BLaER1 treated with 17β-estradiol and CSF1 and Interleukin-3, amounts not matched to agents 10 nM and 100 nM (cell line): Measurements from ENCODE around the gene TLR7.

ENCODE experiments used
- H3K27ac ChIP-seq, 11 experiments: shearing (Covaris generic); formaldehyde crosslinking; 2 replicates each; pipeline ENCODE4 v1.8.1; 2022
- H3K27me3 ChIP-seq, 11 experiments: shearing (Covaris generic); formaldehyde crosslinking; 2 replicates each; pipeline ENCODE4 v1.8.1; 2022
- H3K36me3 ChIP-seq, 11 experiments: shearing (Covaris generic); formaldehyde crosslinking; 2 replicates each; pipeline ENCODE4 v1.8.1; 2022
- H3K4me1 ChIP-seq, 10 experiments: shearing (Covaris generic); formaldehyde crosslinking; 2 replicates each; pipeline ENCODE4 v1.8.1; 2022
- H3K4me2 ChIP-seq, 11 experiments: shearing (Covaris generic); formaldehyde crosslinking; 2 replicates each; pipeline ENCODE4 v1.8.1; 2022
- H3K4me3 ChIP-seq, 10 experiments: shearing (Covaris generic); formaldehyde crosslinking; 2 replicates each; pipeline ENCODE4 v1.8.1; 2022
- H3K9ac ChIP-seq, 11 experiments: shearing (Covaris generic); formaldehyde crosslinking; 2 replicates each; pipeline ENCODE4 v1.8.1; 2022
- H3K9me3 ChIP-seq, 11 experiments: shearing (Covaris generic); formaldehyde crosslinking; replicated peaks in 1 of 11; 2 replicates each; pipeline ENCODE4 v1.8.1; 2022
- H4K20me1 ChIP-seq, 11 experiments: shearing (Covaris generic); formaldehyde crosslinking; 2 replicates each; pipeline ENCODE4 v1.8.1; 2022
- Cebpa-rat ChIP-seq, 11 experiments: shearing (Covaris generic); IDR thresholded peaks; 2 replicates each; pipeline ENCODE4 v1.8.1; 2022

The TLR7 gene

DNA sequence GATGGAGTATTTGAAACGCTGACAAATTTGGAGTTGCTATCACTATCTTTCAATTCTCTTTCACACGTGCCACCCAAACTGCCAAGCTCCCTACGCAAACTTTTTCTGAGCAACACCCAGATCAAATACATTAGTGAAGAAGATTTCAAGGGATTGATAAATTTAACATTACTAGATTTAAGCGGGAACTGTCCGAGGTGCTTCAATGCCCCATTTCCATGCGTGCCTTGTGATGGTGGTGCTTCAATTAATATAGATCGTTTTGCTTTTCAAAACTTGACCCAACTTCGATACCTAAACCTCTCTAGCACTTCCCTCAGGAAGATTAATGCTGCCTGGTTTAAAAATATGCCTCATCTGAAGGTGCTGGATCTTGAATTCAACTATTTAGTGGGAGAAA is 52.7 kb downstream of the TLR7 start:
- Histone ChIP-seq H3K4me2 (no peak overlapping the region), H3K4me3 (no peak overlapping the region), H4K20me1 (peaks cover 0 to 84% (median 0%) of the 10 kb centered on the region in 11 experiments; a peak in 3 of 22 replicates), H3K27ac (no peak overlapping the region), H3K9me3 (peaks cover 0 to 70% (median 0%) of the 10 kb centered on the region in 11 experiments; a peak in 5 of 22 replicates), H3K27me3 (peaks cover 89 to 99% (median 98%) of the 10 kb centered on the region in 11 experiments), H3K36me3 (peaks cover 0 to 61% (median 0%) of the 10 kb centered on the region in 11 experiments; a peak in 4 of 22 replicates), H3K9ac (no peak overlapping the region), H3K4me1 (peaks cover 0 to 4% (median 0%) of the 10 kb centered on the region in 10 experiments; a peak in 1 of 20 replicates)
- no peak for TF ChIP-seq Cebpa-rat (IDR thresholded peaks at IDR 0.05)

DNA sequence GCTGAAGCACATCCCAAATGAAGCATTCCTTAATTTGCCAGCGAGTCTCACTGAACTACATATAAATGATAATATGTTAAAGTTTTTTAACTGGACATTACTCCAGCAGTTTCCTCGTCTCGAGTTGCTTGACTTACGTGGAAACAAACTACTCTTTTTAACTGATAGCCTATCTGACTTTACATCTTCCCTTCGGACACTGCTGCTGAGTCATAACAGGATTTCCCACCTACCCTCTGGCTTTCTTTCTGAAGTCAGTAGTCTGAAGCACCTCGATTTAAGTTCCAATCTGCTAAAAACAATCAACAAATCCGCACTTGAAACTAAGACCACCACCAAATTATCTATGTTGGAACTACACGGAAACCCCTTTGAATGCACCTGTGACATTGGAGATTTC is 54.1 kb downstream of the TLR7 start:
- Histone ChIP-seq H3K36me3 (peaks cover 0 to 50% (median 0%) of the 10 kb centered on the region in 11 experiments; a peak in 4 of 22 replicates), H3K27me3 (peaks cover 81 to 98% (median 93%) of the 10 kb centered on the region in 11 experiments), H3K4me1 (peaks cover 0 to 4% (median 0%) of the 10 kb centered on the region in 10 experiments; a peak in 1 of 20 replicates), H4K20me1 (peaks cover 0 to 70% (median 0%) of the 10 kb centered on the region in 11 experiments; a peak in 3 of 22 replicates), H3K4me3 (no peak overlapping the region), H3K9ac (no peak overlapping the region), H3K9me3 (peaks cover 0 to 74% (median 3%) of the 10 kb centered on the region in 11 experiments; a peak in 8 of 22 replicates), H3K27ac (no peak overlapping the region), H3K4me2 (no peak overlapping the region)
- no peak for TF ChIP-seq Cebpa-rat (IDR thresholded peaks at IDR 0.05)

DNA sequence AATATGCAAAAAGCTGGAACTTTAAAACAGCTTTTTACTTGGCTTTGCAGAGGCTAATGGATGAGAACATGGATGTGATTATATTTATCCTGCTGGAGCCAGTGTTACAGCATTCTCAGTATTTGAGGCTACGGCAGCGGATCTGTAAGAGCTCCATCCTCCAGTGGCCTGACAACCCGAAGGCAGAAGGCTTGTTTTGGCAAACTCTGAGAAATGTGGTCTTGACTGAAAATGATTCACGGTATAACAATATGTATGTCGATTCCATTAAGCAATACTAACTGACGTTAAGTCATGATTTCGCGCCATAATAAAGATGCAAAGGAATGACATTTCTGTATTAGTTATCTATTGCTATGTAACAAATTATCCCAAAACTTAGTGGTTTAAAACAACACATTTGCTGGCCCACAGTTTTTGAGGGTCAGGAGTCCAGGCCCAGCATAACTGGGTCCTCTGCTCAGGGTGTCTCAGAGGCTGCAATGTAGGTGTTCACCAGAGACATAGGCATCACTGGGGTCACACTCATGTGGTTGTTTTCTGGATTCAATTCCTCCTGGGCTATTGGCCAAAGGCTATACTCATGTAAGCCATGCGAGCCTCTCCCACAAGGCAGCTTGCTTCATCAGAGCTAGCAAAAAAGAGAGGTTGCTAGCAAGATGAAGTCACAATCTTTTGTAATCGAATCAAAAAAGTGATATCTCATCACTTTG is 55.2 kb downstream of the TLR7 start:
- peaks cover 0 to 60% (median 0%) of the 10 kb centered on the region in 11 experiments; a peak in 3 of 22 replicates for H4K20me1 ChIP-seq
- no peak overlapping the region for H3K4me2 ChIP-seq
- H3K36me3 ChIP-seq, result peaks cover 0 to 50% (median 0%) of the 10 kb centered on the region in 11 experiments; a peak in 4 of 22 replicates
- no peak overlapping the region for H3K9ac ChIP-seq
- H3K4me1 ChIP-seq, result peaks cover 0 to 4% (median 0%) of the 10 kb centered on the region in 10 experiments; a peak in 1 of 20 replicates
- H3K9me3 ChIP-seq, result peaks cover 0 to 69% (median 5%) of the 10 kb centered on the region in 11 experiments; a peak in 8 of 22 replicates
- peaks cover 70 to 88% (median 82%) of the 10 kb centered on the region in 11 experiments for H3K27me3 ChIP-seq
- H3K27ac ChIP-seq, result no peak overlapping the region
- no peak overlapping the region for H3K4me3 ChIP-seq
- no peak for TF ChIP-seq Cebpa-rat (IDR thresholded peaks at IDR 0.05)

DNA sequence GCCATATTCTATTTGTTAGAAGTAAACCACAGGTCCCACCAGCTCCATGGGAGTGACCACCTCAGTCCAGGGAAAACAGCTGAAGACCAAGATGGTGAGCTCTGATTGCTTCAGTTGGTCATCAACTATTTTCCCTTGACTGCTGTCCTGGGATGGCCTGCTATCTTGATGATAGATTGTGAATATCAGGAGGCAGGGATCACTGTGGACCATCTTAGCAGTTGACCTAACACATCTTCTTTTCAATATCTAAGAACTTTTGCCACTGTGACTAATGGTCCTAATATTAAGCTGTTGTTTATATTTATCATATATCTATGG is 55.7 kb downstream of the TLR7 start:
- H3K9me3 ChIP-seq, result peaks cover 0 to 69% (median 5%) of the 10 kb centered on the region in 11 experiments; a peak in 8 of 22 replicates
- H3K4me3 ChIP-seq, result no peak overlapping the region
- H4K20me1 ChIP-seq, result peaks cover 0 to 55% (median 0%) of the 10 kb centered on the region in 11 experiments; a peak in 3 of 22 replicates
- peaks cover 0 to 50% (median 0%) of the 10 kb centered on the region in 11 experiments; a peak in 4 of 22 replicates for H3K36me3 ChIP-seq
- no peak overlapping the region for H3K9ac ChIP-seq
- H3K4me2 ChIP-seq, result no peak overlapping the region
- H3K27me3 ChIP-seq, result peaks cover 67 to 83% (median 77%) of the 10 kb centered on the region in 11 experiments
- H3K27ac ChIP-seq, result no peak overlapping the region
- TF ChIP-seq Cebpa-rat (IDR thresholded peaks at IDR 0.05), result no peak
- peaks cover 0 to 4% (median 0%) of the 10 kb centered on the region in 10 experiments; a peak in 1 of 20 replicates for H3K4me1 ChIP-seq

DNA sequence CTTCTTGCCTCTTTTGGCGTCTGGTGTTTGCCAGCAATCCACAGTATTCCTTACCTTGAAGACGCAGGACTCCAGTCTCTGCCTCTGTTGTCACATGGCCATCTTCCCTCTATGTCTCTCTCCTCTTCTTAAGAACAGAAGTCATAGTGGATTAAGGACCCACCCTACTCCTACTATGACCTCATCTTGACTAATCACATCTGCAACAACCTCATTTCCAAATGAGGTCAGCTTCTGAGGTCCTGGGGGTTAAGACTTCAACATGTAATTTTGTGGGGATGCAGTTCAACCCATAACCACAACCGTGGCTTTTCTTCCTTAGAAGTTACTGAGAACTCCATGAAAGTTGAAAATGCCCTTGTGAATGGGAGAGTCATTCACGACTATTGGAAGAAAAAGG is 62.8 kb downstream of the TLR7 start:
- H3K9me3 ChIP-seq, result peaks cover 8 to 53% (median 25%) of the 10 kb centered on the region in 11 experiments; a peak in 17 of 22 replicates
- no peak overlapping the region for H3K27ac ChIP-seq
- peaks cover 0 to 9% (median 0%) of the 10 kb centered on the region in 10 experiments; a peak in 5 of 20 replicates for H3K4me1 ChIP-seq
- no peak overlapping the region for H3K4me3 ChIP-seq
- H3K27me3 ChIP-seq, result peaks cover 13 to 72% (median 52%) of the 10 kb centered on the region in 11 experiments; a peak in 20 of 22 replicates
- no peak for TF ChIP-seq Cebpa-rat (IDR thresholded peaks at IDR 0.05)
- no peak overlapping the region for H3K9ac ChIP-seq
- H3K4me2 ChIP-seq, result no peak overlapping the region
- no peaks in the 10 kb centered on the region for H4K20me1 ChIP-seq
- no peaks in the 10 kb centered on the region for H3K36me3 ChIP-seq

DNA sequence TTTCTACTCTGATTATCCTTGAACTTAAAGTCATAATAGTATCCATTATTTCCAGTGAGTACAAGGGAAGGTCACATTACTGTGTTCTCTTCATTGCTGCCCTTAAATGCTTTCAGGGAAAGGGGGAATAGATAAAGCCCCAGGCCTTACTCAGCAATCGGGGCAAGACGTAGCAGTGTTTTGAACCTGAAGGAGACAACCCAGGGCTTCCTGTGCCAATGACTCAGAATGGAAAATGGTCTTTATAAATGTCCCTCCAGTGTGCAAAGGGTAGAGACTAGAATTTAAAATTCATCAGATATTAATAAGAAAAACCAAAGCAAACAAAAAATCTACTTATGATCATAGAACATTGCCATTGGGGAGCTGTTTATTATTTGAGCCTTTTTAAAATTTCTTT is 63.3 kb downstream of the TLR7 start:
- H3K4me2 ChIP-seq, result no peak overlapping the region
- H3K27ac ChIP-seq, result no peak overlapping the region
- H3K9me3 ChIP-seq, result peaks cover 12 to 53% (median 29%) of the 10 kb centered on the region in 11 experiments; a peak in 20 of 22 replicates
- H3K4me1 ChIP-seq, result peaks cover 0 to 9% (median 0%) of the 10 kb centered on the region in 10 experiments; a peak in 5 of 20 replicates
- H3K36me3 ChIP-seq, result no peaks in the 10 kb centered on the region
- H3K27me3 ChIP-seq, result peaks cover 13 to 72% (median 53%) of the 10 kb centered on the region in 11 experiments; a peak in 20 of 22 replicates
- no peak for TF ChIP-seq Cebpa-rat (IDR thresholded peaks at IDR 0.05)
- H3K9ac ChIP-seq, result no peak overlapping the region
- no peaks in the 10 kb centered on the region for H4K20me1 ChIP-seq
- H3K4me3 ChIP-seq, result no peak overlapping the region

DNA sequence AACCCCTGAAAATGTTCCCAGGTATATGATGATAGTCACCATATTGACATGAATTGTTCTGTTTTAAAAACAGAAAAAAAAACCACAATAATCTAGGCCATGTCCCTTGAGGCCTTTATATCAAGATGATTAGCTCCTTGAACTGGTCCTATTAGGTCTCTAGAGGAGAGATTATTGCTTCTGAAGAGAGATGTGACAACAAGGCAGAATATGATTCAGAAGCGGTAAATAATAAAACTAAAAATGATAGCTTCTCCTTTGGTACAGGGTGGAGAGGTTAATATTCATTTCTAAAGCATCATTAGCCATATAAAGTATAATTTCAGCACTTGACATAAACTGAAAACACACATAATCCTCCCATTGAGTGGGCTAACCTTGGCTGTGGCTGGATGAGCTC is 65.4 kb downstream of the TLR7 start:
- Histone ChIP-seq H3K36me3 (no peaks in the 10 kb centered on the region), H3K4me2 (peak overlapping the region in 3 of 11 experiments; percentile 24 to 36 (median 29); a peak in 4 of 22 replicates), H3K9me3 (peaks cover 31 to 61% (median 46%) of the 10 kb centered on the region in 11 experiments), H3K9ac (no peak overlapping the region), H3K4me1 (peaks cover 0 to 9% (median 0%) of the 10 kb centered on the region in 10 experiments; a peak in 5 of 20 replicates), H3K27ac (no peak overlapping the region), H3K4me3 (no peak overlapping the region), H3K27me3 (peaks cover 15 to 82% (median 64%) of the 10 kb centered on the region in 11 experiments; a peak in 21 of 22 replicates), H4K20me1 (no peaks in the 10 kb centered on the region)
- TF ChIP-seq Cebpa-rat (IDR thresholded peaks at IDR 0.05), result no peak

DNA sequence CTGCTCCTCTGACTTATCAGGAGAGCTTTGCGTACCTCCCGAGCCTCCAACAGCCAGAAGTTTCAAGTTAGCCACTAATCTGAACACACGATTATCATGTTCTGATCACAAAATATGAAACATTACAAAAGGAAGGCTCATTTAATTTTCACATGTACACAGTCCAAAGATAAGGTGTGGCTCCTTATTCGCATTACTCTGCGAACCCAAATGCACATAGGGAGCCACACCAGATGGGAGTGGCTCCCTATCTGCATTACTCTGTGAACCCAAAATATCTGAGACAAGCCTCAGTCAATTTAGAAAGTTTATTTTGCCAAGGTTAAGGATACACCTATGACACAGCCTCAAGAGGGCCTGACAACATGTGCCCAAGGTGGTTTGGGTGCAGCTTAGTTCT is 68.0 kb downstream of the TLR7 start:
- Histone ChIP-seq H3K4me2 (no peak overlapping the region), H3K9me3 (peaks cover 50 to 72% (median 62%) of the 10 kb centered on the region in 11 experiments), H3K4me1 (peaks cover 0 to 8% (median 0%) of the 10 kb centered on the region in 10 experiments; a peak in 5 of 20 replicates), H3K27me3 (peaks cover 35 to 94% (median 79%) of the 10 kb centered on the region in 11 experiments), H3K9ac (no peak overlapping the region), H3K4me3 (no peak overlapping the region), H3K36me3 (no peaks in the 10 kb centered on the region), H4K20me1 (no peaks in the 10 kb centered on the region), H3K27ac (no peak overlapping the region)
- TF ChIP-seq Cebpa-rat (IDR thresholded peaks at IDR 0.05), result no peak

DNA sequence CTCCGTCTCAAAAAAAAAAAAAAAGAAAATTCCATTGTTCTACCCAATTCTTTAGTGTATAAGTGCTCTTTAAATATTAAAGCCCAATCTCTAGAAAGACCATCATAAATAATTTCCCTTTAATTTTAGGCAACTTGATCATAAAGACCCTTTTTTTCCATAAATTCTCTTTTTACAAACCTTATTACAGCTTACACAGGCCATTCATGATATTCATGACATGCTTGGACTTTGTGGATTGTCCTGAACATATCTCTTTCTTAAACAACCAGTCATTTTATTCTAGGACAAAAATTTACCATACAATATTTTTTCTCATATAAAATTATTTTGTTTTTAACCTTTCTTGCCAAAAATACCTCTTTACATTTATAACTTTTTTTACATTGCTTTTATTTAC is 70.1 kb downstream of the TLR7 start:
- no peak for TF ChIP-seq Cebpa-rat (IDR thresholded peaks at IDR 0.05)
- H3K9me3 ChIP-seq, result peaks cover 59 to 76% (median 66%) of the 10 kb centered on the region in 11 experiments
- H3K27ac ChIP-seq, result no peak overlapping the region
- peaks cover 0 to 6% (median 0%) of the 10 kb centered on the region in 10 experiments; a peak in 4 of 20 replicates for H3K4me1 ChIP-seq
- H3K36me3 ChIP-seq, result no peaks in the 10 kb centered on the region
- H4K20me1 ChIP-seq, result no peaks in the 10 kb centered on the region
- H3K4me3 ChIP-seq, result no peak overlapping the region
- no peak overlapping the region for H3K9ac ChIP-seq
- no peak overlapping the region for H3K4me2 ChIP-seq
- H3K27me3 ChIP-seq, result peaks cover 26 to 83% (median 69%) of the 10 kb centered on the region in 11 experiments
